Trophoblast cell (in vitro differentiated cells and primary cell): ENCODE results near the gene PACSIN3.

Experiments used
- DNase-seq, 2 donors: peaks; one replicate each; pipeline ENCODE4 v3.0.0-alpha.2; 2016
- H2AFZ ChIP-seq: 2 replicates; pipeline ENCODE4 v1.6.1; 2013; ENCODE audit warnings: low read length, moderate library complexity, mild to moderate bottlenecking; ENCODE audit not compliant: insufficient read depth, poor library complexity
- H2AK5ac ChIP-seq: 2 replicates; pipeline ENCODE4 v1.6.1; 2013; ENCODE audit warnings: mild to moderate bottlenecking, low read length
- H2BK120ac ChIP-seq: 2 replicates; pipeline ENCODE4 v1.6.1; 2013; ENCODE audit warnings: low read length, mild to moderate bottlenecking, moderate library complexity; ENCODE audit not compliant: insufficient read depth, poor library complexity
- H2BK12ac ChIP-seq: 2 replicates; pipeline ENCODE4 v1.6.1; 2013; ENCODE audit warnings: mild to moderate bottlenecking, low read length, moderate library complexity
- H2BK5ac ChIP-seq: 2 replicates; pipeline ENCODE4 v1.6.1; 2013; ENCODE audit warnings: low read length, low read depth, moderate library complexity, mild to moderate bottlenecking; ENCODE audit not compliant: poor library complexity
- H3K14ac ChIP-seq: 2 replicates; pipeline ENCODE4 v1.6.1; 2013; ENCODE audit warnings: mild to moderate bottlenecking, low read length
- H3K18ac ChIP-seq: 2 replicates; pipeline ENCODE4 v1.6.1; 2013; ENCODE audit warnings: mild to moderate bottlenecking, low read length
- H3K23ac ChIP-seq: 2 replicates; pipeline ENCODE4 v1.6.1; 2013; ENCODE audit warnings: low read length
- H3K27ac ChIP-seq: 2 replicates; pipeline ENCODE4 v1.5.1; 2013; ENCODE audit warnings: low read depth, mild to moderate bottlenecking, inconsistent platforms, low read length, moderate library complexity
- H3K27me3 ChIP-seq: 2 replicates; pipeline ENCODE4 v1.6.1; 2013; ENCODE audit warnings: inconsistent platforms, mild to moderate bottlenecking, low read length, moderate library complexity; ENCODE audit not compliant: insufficient read depth
- H3K36me3 ChIP-seq, 2 experiments: 1 replicate in 1 of 2; 2 replicates in 1 of 2; pipeline ENCODE4 v1.6.1; 2013; ENCODE audit warnings: low read length in 2 of 2, mild to moderate bottlenecking in 2 of 2, moderate library complexity in 1 of 2; ENCODE audit not compliant: insufficient read depth in 2 of 2, control insufficient read depth in 1 of 2
- H3K4ac ChIP-seq: 2 replicates; pipeline ENCODE4 v1.6.1; 2013; ENCODE audit warnings: low read depth, mild to moderate bottlenecking, low read length, moderate library complexity
- H3K4me1 ChIP-seq, 2 experiments: 1 replicate in 1 of 2; 2 replicates in 1 of 2; pipeline ENCODE4 v1.6.1; 2013; ENCODE audit warnings: low read length in 2 of 2, mild to moderate bottlenecking in 2 of 2, moderate library complexity in 1 of 2; ENCODE audit not compliant: insufficient read depth in 2 of 2, control insufficient read depth in 1 of 2
- H3K4me2 ChIP-seq: 2 replicates; pipeline ENCODE4 v1.6.1; 2013; ENCODE audit warnings: inconsistent platforms, mild to moderate bottlenecking, low read length, moderate library complexity
- H3K4me3 ChIP-seq: 2 replicates; pipeline ENCODE4 v1.5.1; 2013; ENCODE audit warnings: mild to moderate bottlenecking, low read depth, low read length, inconsistent platforms
- H3K79me1 ChIP-seq: one replicate; pipeline ENCODE4 v1.6.1; 2013; ENCODE audit warnings: low read length
- H3K79me2 ChIP-seq: 2 replicates; pipeline ENCODE4 v1.6.1; 2013; ENCODE audit warnings: low read length, mild to moderate bottlenecking; ENCODE audit not compliant: control insufficient read depth, insufficient read depth, poor library complexity
- H3K9ac ChIP-seq: 2 replicates; pipeline ENCODE4 v1.6.1; 2013; ENCODE audit warnings: mild to moderate bottlenecking, low read length
- H3K9me3 ChIP-seq: 2 replicates; pipeline ENCODE4 v1.6.1; 2013; ENCODE audit warnings: low read depth, mild to moderate bottlenecking, control low read depth, inconsistent platforms, low read length; ENCODE audit not compliant: insufficient read depth
- H4K12ac ChIP-seq: 2 replicates; pipeline ENCODE4 v1.6.1; 2013; ENCODE audit warnings: low read depth, mild to moderate bottlenecking, low read length, moderate library complexity
- H4K8ac ChIP-seq: 2 replicates; pipeline ENCODE4 v1.6.1; 2013; ENCODE audit warnings: low read depth, mild to moderate bottlenecking, low read length, moderate library complexity
- H4K91ac ChIP-seq: one replicate; pipeline ENCODE4 v1.6.1; 2013; ENCODE audit warnings: low read depth, mild to moderate bottlenecking, low read length, moderate library complexity
- WGBS: extraction: QIAGEN DNeasy Blood & Tissue Kit; methylation state at CpG from one replicate; pipeline ENCODE4 v1.1.7; 2013; ENCODE audit warnings: missing lambda C conversion rate; ENCODE audit not compliant: insufficient read length, insufficient coverage; ENCODE audit errors: extremely low coverage; 5-methylcytosine and 5-hydroxymethylcytosine counted together

PACSIN3 gene

DNA sequence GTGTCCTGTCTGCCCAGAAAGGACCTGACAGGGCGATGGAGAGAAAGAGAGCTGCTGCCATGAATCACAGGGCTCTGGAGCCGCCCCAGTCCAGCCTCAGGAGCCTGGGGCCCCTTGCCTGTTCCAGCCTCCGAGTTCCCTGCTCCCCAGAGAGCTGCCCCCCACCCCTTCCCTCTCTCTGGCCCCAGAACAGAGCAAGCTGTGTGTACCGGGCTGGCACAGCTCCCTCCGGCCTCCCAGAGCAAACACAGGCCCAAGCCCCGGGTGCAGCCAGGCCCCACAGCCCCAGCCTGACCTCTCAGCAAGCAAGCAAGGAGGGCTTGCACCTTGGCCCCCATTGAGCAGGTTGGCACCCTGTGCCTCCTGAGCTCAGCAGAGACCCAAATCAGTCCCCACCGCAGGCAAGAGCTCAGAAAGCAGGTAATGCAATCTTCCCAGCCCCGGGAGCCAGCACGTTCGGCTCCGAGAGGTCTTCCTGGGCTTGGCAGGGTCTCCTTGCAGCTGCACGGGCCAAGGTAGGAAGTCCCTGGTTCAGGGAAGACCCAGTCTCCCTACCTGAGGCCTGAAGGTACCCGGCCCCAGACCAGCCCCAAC lies 1.4 kb downstream of the PACSIN3 start:
- DNase-seq, result no peak
- Histone ChIP-seq H3K79me1 (peaks cover 23% of the 10 kb centered on the region), H3K18ac (peak overlapping the region; percentile 68), H3K79me2 (peaks cover 22% of the 10 kb centered on the region), H2BK120ac (peak overlapping the region; percentile 47), H3K36me3 (peaks cover 23 to 24% of the 10 kb centered on the region in 2 experiments), H2BK12ac (peak overlapping the region; percentile 25), H3K23ac (no peak overlapping the region), H3K9me3 (no peaks in the 10 kb centered on the region), H3K27me3 (no peaks in the 10 kb centered on the region), H3K14ac (peak overlapping the region; percentile 41), H3K4me1 (peaks cover 34 to 42% of the 10 kb centered on the region in 2 experiments), H3K4me2 (peak overlapping the region; percentile 64), H2BK5ac (peak overlapping the region; percentile 3), H4K12ac (peak overlapping the region; percentile 48), H3K9ac (peak overlapping the region; percentile 6), H4K8ac (peak overlapping the region; percentile 38), H3K27ac (peak overlapping the region; percentile 41), H3K4me3 (peak overlapping the region; percentile 3), H4K91ac (peak overlapping the region; percentile 76), H2AK5ac (peak overlapping the region; percentile 44), H3K4ac (peak overlapping the region; percentile 28), H2AFZ (no peak overlapping the region)
- WGBS, result no CpG with 5 or more reads among the region's 13 CpGs

DNA sequence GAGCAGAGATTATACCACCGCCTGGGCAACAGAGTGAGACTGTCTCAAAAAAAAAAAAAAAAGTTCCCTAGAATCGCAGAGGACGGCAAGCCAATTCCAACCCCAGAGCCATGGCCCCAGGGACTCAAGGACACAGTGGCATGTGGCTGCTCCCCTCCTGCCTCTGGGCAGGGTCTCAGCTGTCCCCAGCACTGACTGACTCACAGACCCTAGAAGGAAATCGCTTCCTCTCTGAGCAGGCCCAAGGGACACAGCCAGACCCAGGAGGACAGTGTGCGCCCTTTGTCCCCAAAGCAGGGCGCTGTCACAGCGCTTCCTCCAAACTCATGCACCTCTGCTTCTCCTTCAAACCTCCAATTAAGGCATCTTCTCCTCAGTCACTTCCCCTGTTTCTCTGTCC lies 2.3 kb downstream of the PACSIN3 start:
- no peak overlapping the region for H2BK12ac ChIP-seq
- no peak overlapping the region for H3K9ac ChIP-seq
- H3K4me1 ChIP-seq, result peaks cover 33 to 36% of the 10 kb centered on the region in 2 experiments
- H3K23ac ChIP-seq, result no peak overlapping the region
- peaks cover 30% of the 10 kb centered on the region in 2 experiments for H3K36me3 ChIP-seq
- no peaks in the 10 kb centered on the region for H3K9me3 ChIP-seq
- H3K4me2 ChIP-seq, result no peak overlapping the region
- no peaks in the 10 kb centered on the region for H3K27me3 ChIP-seq
- DNase-seq, result no peak
- no peak overlapping the region for H2BK120ac ChIP-seq
- no peak overlapping the region for H2BK5ac ChIP-seq
- H4K8ac ChIP-seq, result no peak overlapping the region
- no peak overlapping the region for H3K14ac ChIP-seq
- H2AFZ ChIP-seq, result no peak overlapping the region
- H4K12ac ChIP-seq, result no peak overlapping the region
- H3K27ac ChIP-seq, result peak overlapping the region; percentile 18
- H4K91ac ChIP-seq, result no peak overlapping the region
- WGBS, result no CpG with 5 or more reads among the region's 7 CpGs
- no peak overlapping the region for H3K4me3 ChIP-seq
- peaks cover 23% of the 10 kb centered on the region for H3K79me1 ChIP-seq
- H3K79me2 ChIP-seq, result peaks cover 22% of the 10 kb centered on the region
- H2AK5ac ChIP-seq, result no peak overlapping the region
- H3K18ac ChIP-seq, result peak overlapping the region; percentile 4
- peak overlapping the region; percentile 28 for H3K4ac ChIP-seq

DNA sequence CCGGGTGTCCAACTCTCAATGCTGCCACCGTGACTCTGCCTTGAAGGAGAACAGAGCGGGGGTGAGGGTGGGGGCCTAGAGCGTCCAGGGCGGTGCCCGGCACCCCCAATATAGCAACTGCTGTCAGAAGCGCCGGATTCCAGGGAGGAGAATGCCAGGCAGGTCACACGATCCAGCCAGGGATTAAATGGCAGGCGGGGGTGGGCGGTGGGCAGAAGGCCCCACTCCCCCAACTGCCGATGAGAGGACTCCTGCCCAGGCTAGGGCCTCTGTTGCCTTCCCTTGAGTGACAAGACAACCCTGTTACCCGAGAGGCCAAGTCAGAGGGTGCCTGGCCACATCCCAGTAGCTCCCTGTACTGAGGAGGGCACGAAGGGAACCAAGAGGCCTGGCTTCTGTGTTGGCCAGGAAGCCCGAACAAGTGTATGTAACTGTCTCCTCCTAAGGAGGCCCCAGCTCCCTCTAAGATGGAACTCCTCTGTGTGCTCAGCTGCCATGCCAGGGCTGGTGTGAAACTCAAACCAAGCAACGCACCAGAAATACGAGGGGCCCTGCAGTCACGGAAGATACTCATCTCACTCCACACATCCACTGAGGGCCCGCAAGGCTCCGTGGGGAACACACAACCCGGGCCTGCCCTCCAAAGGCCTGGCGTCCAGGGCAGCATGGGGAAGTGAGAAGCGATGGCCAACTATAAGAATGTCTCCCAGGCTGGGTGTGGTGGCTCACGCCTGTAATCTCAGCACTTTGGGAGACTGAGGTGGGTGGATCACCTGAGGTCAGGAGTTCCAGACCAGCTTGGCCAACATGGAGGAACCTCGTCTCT lies 3.0 kb downstream of the PACSIN3 start:
- Histone ChIP-seq H2BK120ac (no peak overlapping the region), H3K23ac (no peak overlapping the region), H3K9me3 (no peaks in the 10 kb centered on the region), H4K12ac (no peak overlapping the region), H3K4me2 (no peak overlapping the region), H3K4me3 (no peak overlapping the region), H3K27ac (no peak overlapping the region), H3K27me3 (no peaks in the 10 kb centered on the region), H3K18ac (peak overlapping the region; percentile 29), H2BK12ac (peak overlapping the region; percentile 27), H2AK5ac (peak overlapping the region; percentile 49), H3K14ac (no peak overlapping the region), H2AFZ (no peak overlapping the region), H2BK5ac (no peak overlapping the region), H3K36me3 (peaks cover 37% of the 10 kb centered on the region in 2 experiments), H3K79me1 (peaks cover 23% of the 10 kb centered on the region), H3K9ac (no peak overlapping the region), H4K8ac (no peak overlapping the region), H3K79me2 (peaks cover 22% of the 10 kb centered on the region), H3K4ac (peak overlapping the region; percentile 55), H3K4me1 (peaks cover 30 to 34% of the 10 kb centered on the region in 2 experiments), H4K91ac (no peak overlapping the region)
- no CpG with 5 or more reads among the region's 25 CpGs for WGBS
- DNase-seq, result no peak

DNA sequence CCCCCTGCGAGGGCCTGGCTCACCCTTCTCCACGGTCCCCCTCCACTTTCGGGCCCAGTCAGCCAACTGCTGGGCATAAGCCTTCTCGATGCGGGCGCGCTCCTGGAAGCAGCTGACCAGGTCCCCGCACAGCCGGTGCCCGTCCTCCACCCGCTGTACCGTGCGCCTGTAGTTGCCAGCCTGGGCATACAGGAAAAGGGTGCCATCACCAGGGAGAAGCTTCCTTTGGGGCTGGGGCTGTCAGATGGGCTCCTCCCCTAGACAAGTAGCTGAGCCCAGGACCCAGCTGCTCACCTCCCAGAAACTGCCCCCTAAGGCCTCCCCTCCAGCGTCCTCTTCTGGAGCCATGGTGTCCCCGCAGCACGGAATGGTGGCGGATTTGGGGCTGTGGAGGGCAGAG lies 3.9 kb downstream of the PACSIN3 start:
- H3K14ac ChIP-seq, result no peak overlapping the region
- H2AK5ac ChIP-seq, result peak overlapping the region; percentile 38
- H2AFZ ChIP-seq, result no peak overlapping the region
- H3K4ac ChIP-seq, result peak overlapping the region; percentile 62
- no peak overlapping the region for H4K8ac ChIP-seq
- no peak overlapping the region for H3K9ac ChIP-seq
- no peak overlapping the region for H2BK120ac ChIP-seq
- H3K18ac ChIP-seq, result peak overlapping the region; percentile 35
- no CpG with 5 or more reads among the region's 17 CpGs for WGBS
- H3K4me3 ChIP-seq, result no peak overlapping the region
- H3K36me3 ChIP-seq, result peaks cover 40 to 43% of the 10 kb centered on the region in 2 experiments
- H3K23ac ChIP-seq, result no peak overlapping the region
- no peak overlapping the region for H2BK5ac ChIP-seq
- peaks cover 2% of the 10 kb centered on the region for H3K9me3 ChIP-seq
- H3K79me1 ChIP-seq, result peaks cover 23% of the 10 kb centered on the region
- no peaks in the 10 kb centered on the region for H3K27me3 ChIP-seq
- peaks cover 28 to 32% of the 10 kb centered on the region in 2 experiments for H3K4me1 ChIP-seq
- no peak overlapping the region for H3K27ac ChIP-seq
- no peak overlapping the region for H4K12ac ChIP-seq
- no peak overlapping the region for H4K91ac ChIP-seq
- peak overlapping the region; percentile 9 for H2BK12ac ChIP-seq
- H3K79me2 ChIP-seq, result peaks cover 22% of the 10 kb centered on the region
- H3K4me2 ChIP-seq, result no peak overlapping the region
- DNase-seq, result no peak
